Activated T-helper 17 cell treated with anti-CD3 and anti-CD28 coated beads, Interleukin-2, amount 50 U/mL, for 72 hours (primary cell): ENCODE results near the gene OR4C6. TPM values are rescaled to one million over a fixed set of nuclear protein-coding genes. Genes with fewer than 3 reads are reported as not detected.

Experiments
- total RNA-seq, 2 donors: library from RNA; stranded (reverse); gene quantifications; one replicate each; pipeline ENCODE4 v1.2.3, GENCODE V29; 2022

The OR4C6 gene
- total RNA-seq, 2 donors from 2014 or later: not detected

Other genes starting within 250 kb of the OR4C6 start
- gene OR4C15, start 107.7 kb upstream of the OR4C6 start, total RNA-seq: not detected
- gene OR4C16, start 90.1 kb upstream of the OR4C6 start, total RNA-seq: not detected
- not detected for gene OR4C11, start 54.6 kb upstream of the OR4C6 start, total RNA-seq
- not detected for gene OR4P4, start 27.1 kb upstream of the OR4C6 start, total RNA-seq
- gene OR4S2, start 13.9 kb upstream of the OR4C6 start, total RNA-seq: not detected
- gene OR5D13, start 111.2 kb downstream of the OR4C6 start, total RNA-seq: not detected
- gene OR5D14, start 133.4 kb downstream of the OR4C6 start, total RNA-seq: not detected
- not detected for gene OR5L1, start 149.2 kb downstream of the OR4C6 start, total RNA-seq
- not detected for gene OR5D18, start 157.4 kb downstream of the OR4C6 start, total RNA-seq
- gene OR5L2, start 165.0 kb downstream of the OR4C6 start, total RNA-seq: not detected
- not detected for gene OR5D16, start 176.6 kb downstream of the OR4C6 start, total RNA-seq
- gene TRIM51, start 221.1 kb downstream of the OR4C6 start, total RNA-seq: not detected